Endothelial cell of umbilical vein (primary cell): ENCODE measurements around the gene SLCO2A1. TPM values are rescaled to one million over a fixed set of nuclear protein-coding genes. Genes with fewer than 3 reads are reported as not detected.
A peak's percentile ranks its signal among the peaks of the same experiment; 100 is the strongest.

Experiments
- BruUV-seq: library from RNA; stranded (reverse); fragments of 400-500 nt; replicated peaks from 2 replicates; lab custom pipeline; 2021; lab: Mats Ljungman, UMichigan
- CTCF ChIA-PET: fragments of 300-600, 350-600 bp; sonication (Branson Sonifier 250); formaldehyde crosslinking; loops from one replicate; lab custom pipeline; 2021; ENCODE audit warnings: antibody characterized with exemption, inconsistent platforms; lab: Charles Lee
- POLR2A ChIA-PET: fragments of 300-600, 350-600 bp; sonication (Branson Sonifier 250); formaldehyde crosslinking; loops from one replicate; lab custom pipeline; 2021; ENCODE audit warnings: antibody characterized with exemption, inconsistent platforms; lab: Charles Lee
- DNase-seq: peaks from one replicate; pipeline ENCODE4 v3.0.0-alpha.2; 2011; ENCODE audit warnings: low read depth, low spot score
- FAIRE-seq: peaks from 2 replicates; lab custom pipeline; 2011; peaks lifted over from hg19 to GRCh38; lab: Jason Lieb, UNC
- H2AFZ ChIP-seq: 2 replicates; pipeline ENCODE4 v1.6.0; 2012; ENCODE audit warnings: low read depth, low read length, control low read depth, inconsistent platforms
- H3K27ac ChIP-seq: 2 replicates; pipeline ENCODE4 v1.5.1; 2011; ENCODE audit warnings: low read depth, mild to moderate bottlenecking, control low read depth, low read length, moderate library complexity; ENCODE audit not compliant: insufficient read depth
- H3K27me3 ChIP-seq, 2 experiments: 2 replicates each; pipeline versions ENCODE4 v1.6.0 to v1.6.1; 2011; ENCODE audit warnings: low read length in 2 of 2, mixed read lengths in 1 of 2; ENCODE audit not compliant: control insufficient read depth in 2 of 2, insufficient read depth in 2 of 2
- H3K36me3 ChIP-seq, 2 experiments: 2 replicates in 1 of 2; 3 replicates in 1 of 2; pipeline ENCODE4 v1.5.1; 2011; ENCODE audit warnings: low read length in 2 of 2, mild to moderate bottlenecking in 1 of 2, moderate library complexity in 1 of 2; ENCODE audit not compliant: control insufficient read depth in 2 of 2, insufficient read depth in 2 of 2; ENCODE audit errors: extremely low read depth in 1 of 2
- H3K4me1 ChIP-seq: 3 replicates; pipeline ENCODE4 v1.5.1; 2011; ENCODE audit warnings: mild to moderate bottlenecking, low read length; ENCODE audit not compliant: control insufficient read depth, insufficient read depth; ENCODE audit errors: extremely low read depth
- H3K4me2 ChIP-seq: 2 replicates; pipeline ENCODE4 v1.6.1; 2011; ENCODE audit warnings: low read length, control low read depth, mixed read lengths; ENCODE audit not compliant: insufficient read depth
- H3K4me3 ChIP-seq, 3 experiments: fragments of 200-600 bp in 1 of 3; sonication (generic), shearing (Covaris generic) in 1 of 3; replicated peaks in 1 of 3; 2 replicates each; pipeline ENCODE4 v1.5.1; 2011 to 2016; ENCODE audit warnings: control low read depth in 3 of 3, low read length in 3 of 3, mild to moderate bottlenecking in 2 of 3, inconsistent platforms in 1 of 3, low read depth in 1 of 3, moderate library complexity in 1 of 3; ENCODE audit not compliant: insufficient read depth in 1 of 3
- H3K79me2 ChIP-seq: 2 replicates; pipeline ENCODE4 v1.6.0; 2012; ENCODE audit warnings: low read length, inconsistent platforms; ENCODE audit not compliant: control insufficient read depth, insufficient read depth
- H3K9ac ChIP-seq: replicated peaks from 2 replicates; pipeline ENCODE3; 2011; ENCODE audit warnings: low read length, control low read depth; ENCODE audit not compliant: insufficient read depth; ENCODE audit errors: extremely low read depth
- H3K9me1 ChIP-seq: replicated peaks from 3 replicates; pipeline ENCODE4 v1.6.0; 2011; ENCODE audit warnings: mild to moderate bottlenecking, low read length; ENCODE audit not compliant: control insufficient read depth, insufficient read depth; ENCODE audit errors: extremely low read depth
- H3K9me3 ChIP-seq: replicated peaks from 2 replicates; pipeline ENCODE4 v1.5.1; 2012; ENCODE audit warnings: low read length, inconsistent platforms; ENCODE audit not compliant: control insufficient read depth, insufficient read depth
- H4K20me1 ChIP-seq: replicated peaks from 2 replicates; pipeline ENCODE3; 2011; ENCODE audit warnings: mild to moderate bottlenecking, low read length; ENCODE audit not compliant: control insufficient read depth, insufficient read depth; ENCODE audit errors: extremely low read depth
- CTCF ChIP-seq, 2 donors: IDR thresholded peaks; 1 replicate in 1 of 2; 2 replicates in 1 of 2; pipeline ENCODE4 v1.5.1; 2011; ENCODE audit warnings: low read length in 2 of 2, mild to moderate bottlenecking in 2 of 2, moderate library complexity in 2 of 2, control low read depth in 1 of 2, inconsistent platforms in 1 of 2, low read depth in 1 of 2; ENCODE audit not compliant: insufficient read depth in 1 of 2; ENCODE audit errors: extremely low read depth in 1 of 2
- EZH2 ChIP-seq: IDR thresholded peaks from 2 replicates; pipeline ENCODE4 v1.6.1; 2012; ENCODE audit warnings: borderline replicate concordance, low read depth, mild to moderate bottlenecking, moderate library complexity, low read length, inconsistent platforms; ENCODE audit not compliant: severe bottlenecking
- GATA2 ChIP-seq: IDR thresholded peaks from 2 replicates; pipeline ENCODE4 v1.7.0; 2011; ENCODE audit warnings: low read depth, mild to moderate bottlenecking, moderate library complexity, mixed read lengths, low read length; ENCODE audit not compliant: insufficient read length, insufficient read depth
- MYC ChIP-seq: IDR thresholded peaks from one replicate; pipeline ENCODE4 v1.6.1; 2011; ENCODE audit warnings: mild to moderate bottlenecking, low read depth, low read length
- POLR2AphosphoS5 ChIP-seq: IDR thresholded peaks from 2 replicates; pipeline ENCODE4 v1.6.1; 2012; ENCODE audit warnings: low read depth, mild to moderate bottlenecking, control low read depth, low read length, moderate library complexity; ENCODE audit not compliant: insufficient read depth
- dilution Hi-C: fragments of 300-500 bp; cut with MboI; formaldehyde crosslinking; loops from one replicate; pipeline ENCODE4 v1.15.0; 2019; ENCODE audit warnings: low sequenced_read_pairs; ENCODE audit not compliant: extremely low pct_ligation_motif_present
- intact Hi-C: fragments of 100-400 bp; cut with micrococcal nuclease; formaldehyde crosslinking; loops from one replicate; pipeline ENCODE4 v1.10.0; 2022
- polyA plus RNA-seq, 4 experiments: library from polyadenylated mRNA; depleted of rRNA in 3 of 4; stranded (reverse) in 3 of 4; unstranded in 1 of 4; fragments of >200 nt; gene quantifications; 2 replicates each; pipeline versions ENCODE4 v1.2.1 to v1.2.3, GENCODE V29; 2011 to 2012; ENCODE audit warnings: missing spikeins in 1 of 4
- total RNA-seq: library from RNA; stranded (reverse); gene quantifications from 2 replicates; pipeline ENCODE4 v1.2.3, GENCODE V29; 2021
- TF ChIP-seq, protein P1 (sequence below): IDR thresholded peaks from 2 replicates; pipeline ENCODE4 v1.6.1; 2011; ENCODE audit not compliant: insufficient read depth, insufficient read length

The SLCO2A1 gene
- total and polyA plus RNA-seq, 2 donors (not counting 3 experiments of a cell fraction or from before 2014, with no cell fraction given), result 1.4 to 11.9 TPM

DNA sequence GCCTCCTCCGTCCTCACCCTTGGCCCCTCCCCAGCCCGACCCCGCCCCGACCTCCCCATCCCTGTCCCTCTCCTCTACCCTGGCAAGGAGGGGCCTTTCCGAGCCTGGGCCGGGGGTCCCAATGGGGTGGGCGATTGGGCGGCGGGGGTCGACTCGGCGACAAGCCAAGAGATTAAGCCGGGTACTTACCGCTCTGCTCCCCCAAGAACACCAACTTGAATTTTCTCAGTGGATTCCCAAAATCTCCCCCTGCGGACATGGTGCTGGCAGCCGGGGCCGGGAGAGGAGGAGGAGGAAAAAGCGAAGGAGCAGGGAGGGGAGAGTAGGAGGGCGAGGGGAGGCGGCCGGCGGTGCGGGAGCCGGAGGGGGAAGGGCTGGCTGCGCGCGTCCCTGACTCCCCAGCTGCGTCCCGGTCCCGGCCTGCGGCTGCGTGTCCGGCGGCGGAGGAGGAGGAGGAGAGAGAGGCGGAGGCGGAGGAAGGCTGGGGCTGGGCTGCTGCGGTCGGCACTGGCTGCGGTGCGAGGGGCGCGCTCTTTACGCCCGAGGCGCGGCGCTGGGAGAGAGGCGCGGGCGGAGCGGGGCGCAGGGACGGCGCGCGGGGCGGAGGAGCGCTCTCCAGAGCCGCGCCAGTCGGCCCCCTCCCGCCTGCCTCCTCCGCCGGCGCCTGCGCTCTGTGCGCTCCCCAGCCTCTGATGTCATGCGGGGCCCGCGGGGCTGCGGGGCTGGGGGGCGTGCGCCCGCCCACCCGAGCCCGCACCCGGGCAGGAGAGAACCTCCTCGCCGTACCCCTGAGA lies 134.3 kb downstream of the SLCO2A1 start, which contains the start of gene RAB6B:
Gene RAB6B, minus strand, starts transcription at position 675 of the 794 bp plus-strand sequence. Its CDS starts 416 bp downstream, at position 259.
- FAIRE-seq (peak; percentile 33), DNase-seq (peak; percentile 46)
- no peak within 1 kb of the TSS for H3K27ac ChIP-seq
- H3K27me3 ChIP-seq, result peaks cover 16 to 18% of the 10 kb centered on the region in 2 experiments
- intact Hi-C loops (no loop called here), dilution Hi-C loops (no loop called here)
- TF ChIP-seq GATA2, result no peak
- TF ChIP-seq, protein P1, sequence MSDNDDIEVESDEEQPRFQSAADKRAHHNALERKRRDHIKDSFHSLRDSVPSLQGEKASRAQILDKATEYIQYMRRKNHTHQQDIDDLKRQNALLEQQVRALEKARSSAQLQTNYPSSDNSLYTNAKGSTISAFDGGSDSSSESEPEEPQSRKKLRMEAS, result no peak
- TF ChIP-seq MYC, result no peak
- TF ChIP-seq POLR2AphosphoS5, result no peak
- no peak for TF ChIP-seq CTCF (IDR thresholded peaks at IDR 0.05; ENCODE audit: extremely low read depth in 1 of 2, insufficient read depth in 1 of 2, low read depth in 1 of 2, low read length in 2 of 2)
- TF ChIP-seq EZH2, result peak; percentile 42
- no peaks in the 10 kb centered on the region for H3K9me1 ChIP-seq
- H4K20me1 ChIP-seq, result no peaks in the 10 kb centered on the region
- peak within 1 kb of the TSS; percentile 39 to 76 (median 67) for H3K4me3 ChIP-seq
- BruUV-seq, result no TSS peak
- H3K9me3 ChIP-seq, result no peaks in the 10 kb centered on the region
- peaks cover 6% of the 10 kb centered on the region for H3K4me1 ChIP-seq
- CTCF ChIA-PET, result interaction anchor here (1.1 to 2.1 kb wide), 4 partner anchors 10 to 317 kb away, joined by 3 to 14 read pairs (median 4); no protein-coding TSS in a partner anchor
- peak within 1 kb of the TSS; percentile 77 for H3K4me2 ChIP-seq
- no peaks in the 10 kb centered on the region for H3K36me3 ChIP-seq
- POLR2A ChIA-PET, result no interaction called here
- H3K9ac ChIP-seq, result peak within 1 kb of the TSS; percentile 26
- peak within 1 kb of the TSS; percentile 66 for H2AFZ ChIP-seq
- no peaks in the 10 kb centered on the region for H3K79me2 ChIP-seq
